Esophagus mucosa (tissue), 1 donor: ENCODE results near the gene CCDC24. TPM values are rescaled to one million over a fixed set of nuclear protein-coding genes. Genes with fewer than 3 reads are reported as not detected.
A peak's percentile ranks its signal among the peaks of the same experiment; 100 is the strongest.

Experiments used
- ATAC-seq: fragments of 200-7000 bp; cut with Tn5 transposase; one replicate; pipeline ENCODE4 v1.9.1; 2020
- total RNA-seq: library from RNA; stranded (reverse); gene quantifications from one replicate; pipeline ENCODE4 v1.2.4, GENCODE V29; 2023
- donor health status: DM: yes; HTN: yes; CAD: no.

CCDC24 gene
- total RNA-seq, 1 donor from 2014 or later, result 4.0 TPM

- ATAC-seq, result peak; percentile 75
These were observed 52.8 kb downstream of the CCDC24 start for GRCh38 chr1:44044071-44044801.

- ATAC-seq, result peak; percentile 34
These were observed 53.7 kb downstream of the CCDC24 start for GRCh38 chr1:44045064-44045463.

Other genes with a start within 250 kb of the CCDC24 start
- 7.4 TPM for gene ARTN, start 57.8 kb upstream of the CCDC24 start, total RNA-seq
- gene IPO13, start 44.6 kb upstream of the CCDC24 start, total RNA-seq, result 21.7 TPM
- gene DPH2, start 21.6 kb upstream of the CCDC24 start, total RNA-seq, result 18.3 TPM
- gene ATP6V0B, start 16.6 kb upstream of the CCDC24 start, total RNA-seq, result 95.7 TPM
- 40.1 TPM for gene B4GALT2, start 12.4 kb upstream of the CCDC24 start, total RNA-seq
- gene SLC6A9, start 39.9 kb downstream of the CCDC24 start, total RNA-seq, result 46.7 TPM
- not detected for gene KLF17, start 127.2 kb downstream of the CCDC24 start, total RNA-seq
- not detected for gene KLF18, start 150.0 kb downstream of the CCDC24 start, total RNA-seq
- gene DMAP1, start 221.9 kb downstream of the CCDC24 start, total RNA-seq, result 16.2 TPM